ENCODE measurements around the gene SNAPC2.
"Not testable (repeated sequence)": the region's sequence is repeated elsewhere in the genome, so short reads cannot be mapped to it uniquely, and the experiment has no call there.

The SNAPC2 gene

GRCh38 chr19:7921967-7922835 is 2.1 kb downstream of the SNAPC2 start:
- DNase-seq (ENCODE audit: low read depth in 2 of 2) = no peak

- DNase-seq (ENCODE audit: low read depth in 2 of 2) = no peak
Observed at GRCh38 chr19:7922836-7923195, 2.7 kb downstream of the SNAPC2 start.

DNA sequence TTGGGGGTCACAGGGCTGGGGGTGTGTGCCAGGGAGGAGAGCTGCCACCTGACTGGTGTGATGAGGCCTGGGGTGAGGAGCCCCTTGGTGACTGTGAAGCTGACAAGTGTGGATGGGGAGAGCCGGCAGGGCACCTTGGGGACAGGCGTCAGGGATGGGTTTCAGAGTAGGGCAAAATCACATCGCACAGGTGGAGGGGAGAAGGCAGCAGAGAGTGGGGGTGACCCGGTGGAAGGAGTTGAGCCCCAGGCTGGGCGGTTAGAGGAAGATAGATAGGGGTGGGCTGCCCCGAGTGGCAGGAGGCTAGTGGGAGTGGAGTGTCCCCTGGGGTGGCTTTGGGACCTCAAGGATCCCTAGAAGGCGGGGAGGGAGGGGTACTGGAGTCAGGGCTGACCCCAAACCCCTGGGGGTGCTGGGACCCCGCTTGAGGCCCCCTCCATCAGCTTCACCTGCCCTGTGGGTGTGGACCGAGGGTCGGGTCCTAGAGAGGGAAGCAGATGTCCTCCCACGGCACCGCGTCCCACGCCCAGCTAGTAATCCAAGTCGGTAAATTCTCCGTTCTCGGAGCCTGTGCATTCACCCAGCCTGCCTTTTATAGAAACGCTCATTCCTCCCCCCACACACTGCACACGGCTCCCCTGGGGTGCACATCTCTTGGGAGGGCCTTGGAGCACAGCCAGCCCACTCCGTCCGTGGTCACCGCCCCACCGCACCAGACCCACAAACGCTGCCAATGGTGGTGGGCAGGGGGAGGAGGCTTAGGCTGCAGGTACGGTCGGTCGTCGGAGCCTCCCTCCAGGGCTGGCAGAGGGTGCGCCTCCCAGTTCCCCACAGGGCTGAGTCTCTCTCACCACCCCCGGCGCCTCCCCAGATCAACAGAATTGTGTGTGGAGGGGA is 3.4 kb downstream of the SNAPC2 start:
- DNase-seq (ENCODE audit: low read depth in 2 of 2) = no peak

DNA sequence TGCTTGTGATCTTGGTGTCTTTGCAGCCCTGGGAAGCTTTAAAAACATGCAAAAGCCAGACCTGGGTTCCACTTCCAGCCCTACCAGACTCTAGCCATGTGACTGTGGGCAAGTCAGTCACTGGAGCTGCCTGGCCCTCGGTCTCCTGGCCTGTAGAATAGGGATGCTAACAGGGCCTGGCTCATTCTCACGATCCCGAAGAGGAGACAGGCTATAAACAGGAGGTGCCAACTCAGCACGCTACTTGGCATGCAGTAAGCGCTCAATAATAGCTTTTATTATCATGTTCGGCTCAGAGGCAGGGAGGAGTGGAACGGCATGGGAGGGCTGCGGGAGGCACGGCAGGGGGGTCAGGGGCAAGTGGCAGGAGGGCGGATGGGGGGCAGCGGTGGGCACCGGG is 4.1 kb downstream of the SNAPC2 start:
- DNase-seq (ENCODE audit: low read depth in 2 of 2) = no peak

- DNase-seq (ENCODE audit: low read depth in 2 of 2) = no peak
Observed at GRCh38 chr19:7924651-7925170, 4.6 kb downstream of the SNAPC2 start.

GRCh38 chr19:7925171-7925851 is 5.2 kb downstream of the SNAPC2 start:
- DNase-seq (ENCODE audit: low read depth in 2 of 2) = peak; percentile 48 to 63

DNA sequence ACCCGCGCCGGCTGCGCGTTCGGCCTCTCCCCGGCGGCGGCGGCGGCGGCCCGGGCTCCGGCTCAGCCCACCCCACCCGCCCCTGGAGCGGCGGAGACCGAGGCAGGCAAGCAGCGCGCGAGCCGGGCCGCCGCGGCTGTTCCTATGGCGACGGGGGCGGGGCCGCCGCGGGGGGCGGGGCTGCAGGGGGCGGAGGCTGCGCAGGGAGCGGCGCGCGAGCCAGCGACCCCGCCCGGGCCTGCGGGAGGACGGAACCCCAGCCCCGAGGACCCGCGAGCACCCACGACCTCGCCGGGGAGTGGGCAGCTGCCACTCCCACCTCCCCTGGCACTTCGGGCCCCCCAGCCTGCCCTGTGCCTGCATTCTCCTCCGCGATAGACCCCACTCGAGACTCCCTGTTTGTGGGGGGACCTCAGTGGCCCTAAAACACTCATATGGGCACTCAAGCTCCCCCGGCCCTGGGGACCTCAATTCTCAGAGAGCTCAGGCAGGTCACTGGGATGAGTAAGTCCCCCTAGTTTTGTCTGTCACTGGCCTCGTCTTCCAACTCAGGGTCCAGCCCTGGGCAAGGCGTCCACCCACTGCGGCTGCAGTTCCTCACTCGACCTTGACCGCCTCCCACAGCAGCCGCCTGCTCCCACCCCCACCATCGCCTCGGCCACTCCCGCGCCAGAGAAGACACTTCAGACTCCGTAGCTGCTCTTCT is 6.0 kb downstream of the SNAPC2 start, which contains the start of gene CTXN1:
Gene CTXN1, minus strand, starts transcription at position 115 of the 706 bp plus-strand sequence. CDS start 597 bp downstream, outside the sequence.
- DNase-seq (ENCODE audit: low read depth in 2 of 2) = peak; percentile 63 to 64

GRCh38 chr19:7926727-7927604 is 6.8 kb downstream of the SNAPC2 start:
- DNase-seq (ENCODE audit: low read depth in 2 of 2) = no peak

DNA sequence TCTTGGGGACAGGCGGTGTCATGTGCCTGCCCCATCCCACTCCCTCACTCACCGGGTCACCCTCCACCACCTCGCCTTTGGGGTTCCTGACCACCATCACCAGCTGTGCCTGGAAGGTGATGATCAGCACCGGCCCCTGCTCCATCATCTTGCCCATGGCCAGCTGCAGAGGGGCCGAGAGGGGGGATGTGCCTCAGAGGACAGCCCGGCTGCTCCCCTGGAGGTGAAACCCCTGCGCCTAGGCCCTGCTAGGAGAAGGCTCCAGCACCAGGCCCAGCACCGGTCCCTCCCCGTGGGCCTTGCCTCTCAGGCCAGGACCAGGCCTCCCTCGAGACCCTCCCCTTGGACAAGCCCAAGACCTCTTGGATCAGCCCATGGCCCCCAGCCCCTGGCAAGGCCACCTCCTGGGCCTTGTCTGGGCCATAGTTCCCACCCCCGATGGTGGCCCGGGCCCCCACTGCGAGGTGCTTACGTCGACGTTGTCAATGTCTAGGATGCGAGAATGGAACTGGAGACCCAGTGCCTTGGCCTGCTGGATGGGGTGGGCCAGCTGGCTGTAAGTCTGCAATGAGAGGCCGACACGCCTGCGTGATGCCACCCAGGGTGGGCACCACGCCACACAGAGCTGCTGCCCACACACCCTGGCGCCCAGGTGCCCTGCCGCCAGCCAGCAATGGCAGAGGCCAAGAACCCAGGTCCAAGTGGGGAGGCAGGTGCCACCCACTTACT is 7.6 kb downstream of the SNAPC2 start:
- DNase-seq (ENCODE audit: low read depth in 2 of 2) = no peak

- DNase-seq (ENCODE audit: low read depth in 2 of 2) = no peak
Observed at GRCh38 chr19:7928334-7928706, 8.2 kb downstream of the SNAPC2 start.

- peak; percentile 41 to 54 for DNase-seq (ENCODE audit: low read depth in 2 of 2)
Observed at GRCh38 chr19:7928741-7929701, 8.9 kb downstream of the SNAPC2 start.

- DNase-seq (ENCODE audit: low read depth in 2 of 2) = not testable (repeated sequence)
Observed at GRCh38 chr19:7930030-7930429, 9.9 kb downstream of the SNAPC2 start.

DNA sequence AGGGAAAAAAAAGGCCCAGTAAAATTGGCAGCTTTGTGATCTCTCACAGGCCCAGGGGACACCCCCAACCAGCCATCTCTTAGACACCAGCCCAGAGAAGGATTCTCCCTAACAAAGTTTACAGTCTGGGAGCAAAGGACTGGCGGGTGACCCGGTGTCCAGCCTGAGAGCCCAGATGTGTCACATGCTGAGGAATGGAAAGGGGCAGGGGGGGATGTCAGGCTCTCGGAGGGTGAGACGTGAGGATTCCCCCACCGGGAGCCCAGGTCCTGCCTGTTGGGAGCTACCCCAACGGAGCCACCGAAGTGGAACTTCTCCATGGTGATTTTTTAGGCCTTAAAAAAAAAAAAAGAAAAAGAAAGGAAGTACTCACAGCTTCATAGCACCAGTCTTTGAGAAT is 10.6 kb downstream of the SNAPC2 start:
- no peak for DNase-seq (ENCODE audit: low read depth in 2 of 2)

DNA sequence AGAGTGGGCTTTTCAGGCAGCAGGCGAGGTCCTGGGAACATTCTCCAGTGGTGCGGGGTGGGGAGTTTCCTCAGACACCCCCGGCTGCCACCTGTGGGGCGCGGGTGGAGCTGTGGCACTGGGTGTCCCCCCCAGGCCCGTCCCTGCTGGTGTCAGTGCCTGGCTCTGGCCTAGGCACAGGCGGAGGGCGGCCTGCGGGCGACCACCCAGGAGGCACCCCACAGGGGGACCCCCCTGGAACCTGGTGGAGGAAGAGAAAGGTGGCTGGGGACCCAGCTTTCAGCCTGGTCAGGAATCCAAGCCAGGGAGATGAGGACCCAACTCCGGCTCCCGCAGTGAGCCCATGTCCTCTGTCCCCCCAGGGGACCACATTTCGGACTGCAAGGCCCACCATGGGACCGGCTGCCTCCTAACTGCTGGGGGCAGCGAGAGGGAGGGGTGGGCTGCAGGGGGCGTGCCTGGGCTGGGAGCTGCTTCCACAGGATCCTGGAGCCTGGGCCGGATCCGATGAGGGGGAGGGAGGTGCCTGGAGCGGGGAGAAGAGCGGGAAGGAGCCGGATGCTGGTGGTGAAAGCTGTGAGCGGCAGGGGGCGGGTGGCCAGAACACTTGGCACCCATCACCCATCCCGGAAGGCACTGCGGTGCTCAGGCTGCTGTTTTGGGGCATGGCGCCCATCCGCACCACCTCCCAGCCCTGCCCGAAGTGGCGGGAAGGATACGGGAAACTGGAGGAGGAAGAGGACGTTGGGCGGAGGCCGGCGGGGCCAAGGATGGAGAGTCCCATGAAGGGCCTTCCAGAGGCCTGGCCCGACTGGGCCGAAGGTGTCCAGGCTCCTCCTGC is 11.3 kb downstream of the SNAPC2 start:
- no peak for DNase-seq (ENCODE audit: low read depth in 2 of 2)

DNA sequence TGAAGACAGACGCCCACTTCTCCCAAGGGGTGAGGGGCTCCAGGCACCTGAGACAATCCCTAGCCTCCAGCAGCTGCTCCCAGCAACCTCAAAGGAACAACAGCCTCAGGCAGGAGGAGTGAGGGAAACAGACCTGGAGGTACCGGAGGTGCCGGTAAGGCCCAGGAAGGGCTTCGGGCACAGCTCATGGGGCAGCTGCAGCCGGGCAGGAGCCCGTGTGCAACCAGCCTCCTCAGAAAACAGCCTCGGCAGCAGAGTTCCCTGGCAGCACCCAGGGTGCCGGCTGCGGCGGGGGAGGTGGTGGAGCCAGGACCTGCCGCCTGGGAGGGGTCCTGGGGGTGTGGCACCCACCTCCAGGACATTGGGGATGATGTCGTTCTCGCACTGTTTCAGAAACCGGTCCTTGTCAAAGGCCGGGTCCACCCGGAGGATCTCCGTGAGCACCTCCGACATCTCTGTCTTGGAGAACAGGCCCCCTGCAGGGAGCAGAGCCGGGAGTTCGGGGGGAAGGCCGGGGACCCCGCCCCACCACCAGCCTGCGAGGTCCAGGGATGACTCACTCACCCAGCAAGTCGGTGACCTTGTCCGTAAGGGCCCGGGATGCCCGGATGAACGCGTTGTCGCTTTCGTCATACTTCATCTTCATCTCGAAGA is 12.3 kb downstream of the SNAPC2 start:
- DNase-seq (ENCODE audit: low read depth in 2 of 2) = no peak

DNA sequence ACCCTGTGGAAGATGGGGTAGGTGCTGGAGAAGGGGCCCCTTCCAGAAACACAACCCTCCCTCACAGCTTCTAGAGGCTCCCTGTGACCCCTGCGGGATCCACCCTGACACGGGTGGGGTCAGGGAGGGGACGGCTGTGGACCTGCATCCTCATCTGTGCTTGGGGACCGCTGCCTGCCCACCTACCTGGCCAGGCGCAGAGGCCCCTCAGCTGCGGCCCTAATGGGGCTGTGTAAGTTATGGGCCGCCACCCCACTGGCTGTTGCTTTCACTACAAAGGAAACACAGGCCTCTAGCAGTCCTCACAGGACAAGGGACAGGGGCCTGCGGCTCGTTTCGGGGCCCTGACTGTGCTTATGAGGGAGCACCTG is 12.8 kb downstream of the SNAPC2 start:
- no peak for DNase-seq (ENCODE audit: low read depth in 2 of 2)

DNA sequence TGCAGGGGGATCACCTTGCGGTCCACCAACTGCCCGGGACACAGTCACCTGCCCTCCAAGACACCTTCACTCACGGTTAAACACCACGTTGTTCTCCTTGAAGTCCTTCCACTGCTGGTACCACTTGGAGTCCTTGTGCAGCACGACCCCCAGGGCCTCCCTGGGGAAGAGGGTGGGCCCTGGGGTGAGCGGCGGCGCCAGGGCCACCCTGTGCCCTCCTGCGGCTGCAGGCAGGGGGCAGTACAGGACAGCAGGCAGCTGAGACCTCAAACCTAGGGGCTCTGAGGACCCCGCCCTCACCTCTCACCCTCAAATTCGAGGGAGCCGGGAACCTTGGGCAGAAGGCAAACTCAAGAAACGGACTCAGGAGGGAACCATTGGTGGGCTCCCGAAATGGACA is 13.3 kb downstream of the SNAPC2 start:
- no peak for DNase-seq (ENCODE audit: low read depth in 2 of 2)
